ENCODE measurements around the gene KRT75.

Gene KRT75

GRCh38 chr12:52439420-52439819 is 5.2 kb upstream of the KRT75 start:
- no peak for DNase-seq

GRCh38 chr12:52438305-52439301 is 4.4 kb upstream of the KRT75 start:
- DNase-seq: no peak

GRCh38 chr12:52437508-52437907 is 3.3 kb upstream of the KRT75 start:
- DNase-seq: no peak

GRCh38 chr12:52436828-52437474 is 2.8 kb upstream of the KRT75 start:
- no peak for DNase-seq

- no peak for DNase-seq
Measured at GRCh38 chr12:52436000-52436827, 2.0 kb upstream of the KRT75 start.

- no peak for DNase-seq
Measured at GRCh38 chr12:52435659-52435999, 1.5 kb upstream of the KRT75 start.

- no peak for DNase-seq
Measured at GRCh38 chr12:52434760-52435530, 774 bp upstream of the KRT75 start.

GRCh38 chr12:52433501-52434080 is 580 bp downstream of the KRT75 start:
- no peak for DNase-seq

- no peak for DNase-seq
Measured at GRCh38 chr12:52432559-52433207, 1.5 kb downstream of the KRT75 start.

GRCh38 chr12:52428121-52428520 is 6.0 kb downstream of the KRT75 start:
- DNase-seq: no peak

GRCh38 chr12:52427083-52427482 is 7.1 kb downstream of the KRT75 start:
- DNase-seq: no peak

- no peak for DNase-seq
Measured at GRCh38 chr12:52426034-52426433, 8.1 kb downstream of the KRT75 start.

GRCh38 chr12:52425466-52425865 is 8.7 kb downstream of the KRT75 start:
- DNase-seq: no peak

- DNase-seq: no peak
Measured at GRCh38 chr12:52423661-52424500, 10.3 kb downstream of the KRT75 start.

GRCh38 chr12:52423035-52423434 is 11.1 kb downstream of the KRT75 start:
- no peak for DNase-seq

- DNase-seq: no peak
Measured at GRCh38 chr12:52419656-52420055, 14.5 kb downstream of the KRT75 start.

GRCh38 chr12:52418576-52419110 is 15.5 kb downstream of the KRT75 start:
- no peak for DNase-seq

GRCh38 chr12:52417740-52418139 is 16.4 kb downstream of the KRT75 start:
- no peak for DNase-seq

GRCh38 chr12:52416795-52417194 is 17.4 kb downstream of the KRT75 start:
- DNase-seq: no peak

Data from activated CD8-positive, alpha-beta memory T cell treated with anti-CD3 and anti-CD28 coated beads, Interleukin-2, amount 50 U/mL, for 48 hours (primary cell).